Activated naive CD8-positive, alpha-beta T cell treated with anti-CD3 and anti-CD28 coated beads, Interleukin-2, amount 50 U/mL, for 24 hours (primary cell): ENCODE results near the gene ADAMTSL4.

Experiments
- ATAC-seq: fragments of 150-1000 bp; cut with Tn5 transposase; one replicate; pipeline ENCODE4 v1.10.0; 2021
- DNase-seq: peaks from one replicate; pipeline ENCODE4 v3.0.0; 2021
- H3K27ac Mint-ChIP-seq: one replicate; pipeline ENCODE4 v1.8.0; 2021; ENCODE audit warnings: mild to moderate bottlenecking, mixed read lengths
- H3K27me3 Mint-ChIP-seq: one replicate; pipeline ENCODE4 v1.8.0; 2021; ENCODE audit warnings: mixed read lengths
- H3K36me3 Mint-ChIP-seq: one replicate; pipeline ENCODE4 v1.8.0; 2021; ENCODE audit warnings: low read depth, mixed read lengths
- H3K4me1 Mint-ChIP-seq: one replicate; pipeline ENCODE4 v1.8.0; 2021; ENCODE audit warnings: mixed read lengths
- H3K4me3 Mint-ChIP-seq: one replicate; pipeline ENCODE4 v1.8.0; 2021; ENCODE audit warnings: mild to moderate bottlenecking, moderate library complexity, mixed read lengths
- H3K9me3 Mint-ChIP-seq: one replicate; pipeline ENCODE4 v1.8.0; 2021; ENCODE audit warnings: mixed read lengths

The ADAMTSL4 gene

DNA sequence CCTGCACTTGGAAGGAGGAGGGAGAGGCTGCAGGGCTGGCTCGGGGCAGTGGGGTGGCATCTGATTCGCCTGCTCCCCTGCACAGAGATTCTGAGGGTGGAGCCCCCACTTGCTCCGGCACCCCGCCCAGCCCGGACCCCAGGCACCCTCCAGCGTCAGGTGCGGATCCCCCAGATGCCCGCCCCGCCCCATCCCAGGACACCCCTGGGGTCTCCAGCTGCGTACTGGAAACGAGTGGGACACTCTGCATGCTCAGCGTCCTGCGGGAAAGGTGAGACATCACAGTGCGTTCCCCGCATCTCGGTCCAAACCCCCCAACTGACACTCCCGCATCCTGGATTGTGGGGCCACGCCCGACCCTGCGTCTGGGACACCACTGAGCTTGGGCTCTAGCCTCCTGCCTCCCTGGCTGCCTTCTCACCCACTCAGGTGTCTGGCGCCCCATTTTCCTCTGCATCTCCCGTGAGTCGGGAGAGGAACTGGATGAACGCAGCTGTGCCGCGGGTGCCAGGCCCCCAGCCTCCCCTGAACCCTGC, 7.9 kb downstream of the ADAMTSL4 start:
- DNase-seq (no peak), ATAC-seq (no peak)
- Mint-ChIP-seq H3K4me3 (no peak overlapping the region), H3K36me3 (no peaks in the 10 kb centered on the region), H3K9me3 (no peaks in the 10 kb centered on the region), H3K4me1 (peaks cover 21% of the 10 kb centered on the region), H3K27me3 (no peaks in the 10 kb centered on the region), H3K27ac (no peak overlapping the region)

DNA sequence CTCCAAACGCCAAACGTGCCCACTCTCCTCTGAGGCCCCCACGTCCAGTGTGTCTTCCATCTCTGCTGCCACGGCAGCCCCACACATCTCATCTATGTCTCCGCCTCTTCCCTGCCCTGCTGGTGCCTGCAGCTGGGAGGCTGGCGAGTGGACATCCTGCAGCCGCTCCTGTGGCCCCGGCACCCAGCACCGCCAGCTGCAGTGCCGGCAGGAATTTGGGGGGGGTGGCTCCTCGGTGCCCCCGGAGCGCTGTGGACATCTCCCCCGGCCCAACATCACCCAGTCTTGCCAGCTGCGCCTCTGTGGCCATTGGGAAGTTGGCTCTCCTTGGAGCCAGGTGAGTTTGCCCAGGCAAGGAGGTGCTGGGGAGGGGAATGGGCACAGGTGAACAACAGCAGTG, 8.6 kb downstream of the ADAMTSL4 start:
- ATAC-seq, result no peak
- Mint-ChIP-seq H3K27ac (no peak overlapping the region), H3K27me3 (no peaks in the 10 kb centered on the region), H3K9me3 (no peaks in the 10 kb centered on the region), H3K4me3 (no peak overlapping the region), H3K36me3 (no peaks in the 10 kb centered on the region), H3K4me1 (peaks cover 21% of the 10 kb centered on the region)
- DNase-seq, result no peak

DNA sequence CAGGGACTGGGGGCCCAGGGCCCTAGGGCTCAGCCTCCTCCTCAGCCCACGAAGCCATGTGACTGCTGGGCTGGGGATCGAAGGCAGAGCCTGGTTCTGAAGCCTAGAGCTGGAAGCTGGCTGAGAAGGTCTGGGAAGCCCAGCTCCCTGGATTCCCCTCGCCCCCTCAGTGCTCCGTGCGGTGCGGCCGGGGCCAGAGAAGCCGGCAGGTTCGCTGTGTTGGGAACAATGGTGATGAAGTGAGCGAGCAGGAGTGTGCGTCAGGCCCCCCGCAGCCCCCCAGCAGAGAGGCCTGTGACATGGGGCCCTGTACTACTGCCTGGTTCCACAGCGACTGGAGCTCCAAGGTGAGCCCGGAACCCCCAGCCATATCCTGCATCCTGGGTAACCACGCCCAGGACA, 9.1 kb downstream of the ADAMTSL4 start:
- Mint-ChIP-seq H3K4me1 (peaks cover 26% of the 10 kb centered on the region), H3K9me3 (no peaks in the 10 kb centered on the region), H3K4me3 (no peak overlapping the region), H3K27me3 (no peaks in the 10 kb centered on the region), H3K36me3 (no peaks in the 10 kb centered on the region), H3K27ac (no peak overlapping the region)
- DNase-seq (no peak), ATAC-seq (no peak)

DNA sequence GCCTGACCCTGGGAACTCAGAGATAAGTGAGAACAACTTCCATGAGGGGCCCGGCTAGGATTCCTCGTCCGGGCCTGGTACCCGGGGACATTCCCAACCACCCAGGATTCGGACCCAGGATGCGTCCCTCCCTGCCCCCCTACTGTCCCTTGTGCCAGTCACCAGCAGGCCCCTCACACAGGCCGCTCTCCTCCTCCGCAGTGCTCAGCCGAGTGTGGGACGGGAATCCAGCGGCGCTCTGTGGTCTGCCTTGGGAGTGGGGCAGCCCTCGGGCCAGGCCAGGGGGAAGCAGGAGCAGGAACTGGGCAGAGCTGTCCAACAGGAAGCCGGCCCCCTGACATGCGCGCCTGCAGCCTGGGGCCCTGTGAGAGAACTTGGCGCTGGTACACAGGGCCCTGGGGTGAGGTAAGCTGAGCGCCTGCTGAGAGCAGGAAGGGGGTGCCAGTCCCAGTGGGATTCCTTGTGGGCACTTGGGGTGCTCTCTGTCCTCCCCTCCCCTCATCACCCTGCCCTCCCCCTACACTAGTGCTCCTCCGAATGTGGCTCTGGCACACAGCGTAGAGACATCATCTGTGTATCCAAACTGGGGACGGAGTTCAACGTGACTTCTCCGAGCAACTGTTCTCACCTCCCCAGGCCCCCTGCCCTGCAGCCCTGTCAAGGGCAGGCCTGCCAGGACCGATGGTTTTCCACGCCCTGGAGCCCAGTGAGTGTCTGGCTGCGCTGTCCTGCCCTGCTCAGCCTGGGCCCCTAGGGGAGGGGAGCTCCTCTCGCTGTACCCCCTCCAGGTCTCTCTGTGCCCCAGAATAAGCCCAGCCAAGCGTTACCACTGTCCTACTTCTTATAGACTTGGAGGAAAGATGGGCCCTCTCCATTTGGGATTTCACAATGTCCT, 9.8 kb downstream of the ADAMTSL4 start:
- H3K27ac Mint-ChIP-seq, result no peak overlapping the region
- no peaks in the 10 kb centered on the region for H3K36me3 Mint-ChIP-seq
- no peak for ATAC-seq
- H3K4me3 Mint-ChIP-seq, result no peak overlapping the region
- no peaks in the 10 kb centered on the region for H3K9me3 Mint-ChIP-seq
- no peak for DNase-seq
- peaks cover 33% of the 10 kb centered on the region for H3K4me1 Mint-ChIP-seq
- no peaks in the 10 kb centered on the region for H3K27me3 Mint-ChIP-seq

DNA sequence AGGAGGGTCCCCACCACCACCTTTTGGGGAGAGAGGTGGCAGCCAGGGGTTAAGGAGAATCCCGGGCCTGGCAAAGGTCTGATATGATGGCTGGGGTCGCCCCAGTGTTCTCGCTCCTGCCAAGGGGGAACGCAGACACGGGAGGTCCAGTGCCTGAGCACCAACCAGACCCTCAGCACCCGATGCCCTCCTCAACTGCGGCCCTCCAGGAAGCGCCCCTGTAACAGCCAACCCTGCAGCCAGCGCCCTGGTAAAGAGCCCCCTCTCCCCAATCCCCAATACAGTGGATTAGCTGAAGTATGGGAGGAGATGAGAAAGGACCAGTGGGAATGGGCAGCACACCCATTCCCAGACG, 10.4 kb downstream of the ADAMTSL4 start:
- Mint-ChIP-seq H3K36me3 (no peaks in the 10 kb centered on the region), H3K27me3 (no peaks in the 10 kb centered on the region), H3K4me3 (no peak overlapping the region), H3K9me3 (no peaks in the 10 kb centered on the region), H3K4me1 (peaks cover 39% of the 10 kb centered on the region), H3K27ac (peak overlapping the region; percentile 68)
- DNase-seq (no peak), ATAC-seq (no peak)

- Mint-ChIP-seq H3K36me3 (no peaks in the 10 kb centered on the region), H3K4me3 (peak overlapping the region; percentile 40), H3K4me1 (peaks cover 43% of the 10 kb centered on the region), H3K9me3 (no peaks in the 10 kb centered on the region), H3K27ac (peak overlapping the region; percentile 68), H3K27me3 (no peaks in the 10 kb centered on the region)
- peak; percentile 81 for DNase-seq
- no peak for ATAC-seq
Measured at GRCh38 chr1:150560011-150560438, 10.8 kb downstream of the ADAMTSL4 start.

DNA sequence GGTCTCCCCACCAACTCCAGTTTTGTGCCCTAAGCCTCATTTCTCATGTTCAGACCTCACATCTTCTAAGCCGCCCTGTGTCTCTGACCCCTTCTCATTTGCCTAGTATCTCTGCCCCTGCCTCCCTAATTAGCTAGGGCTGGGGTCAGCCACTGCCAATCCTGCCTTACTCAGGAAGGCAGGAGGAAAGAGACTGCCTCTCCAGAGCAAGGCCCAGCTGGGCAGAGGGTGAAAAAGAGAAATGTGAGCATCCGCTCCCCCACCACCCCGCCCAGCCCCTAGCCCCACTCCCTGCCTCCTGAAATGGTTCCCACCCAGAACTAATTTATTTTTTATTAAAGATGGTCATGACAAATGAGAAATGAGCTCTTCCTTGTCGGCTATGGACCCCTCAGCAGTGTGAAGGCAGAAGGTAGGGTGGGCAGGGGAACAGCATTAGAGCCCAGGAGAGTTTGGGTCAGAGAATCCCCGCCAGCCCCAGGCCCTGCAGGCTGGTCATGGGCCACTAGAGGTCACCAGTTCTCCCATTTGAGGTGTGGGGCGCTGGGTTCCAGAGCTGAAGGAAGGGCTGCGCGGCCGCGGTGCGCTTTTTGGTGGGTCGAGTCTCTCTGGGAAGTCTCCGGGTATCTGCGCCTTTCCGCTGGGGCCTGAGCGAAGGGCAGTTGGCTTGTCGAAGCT, 11.5 kb downstream of the ADAMTSL4 start:
- Mint-ChIP-seq H3K4me3 (peak overlapping the region; percentile 86), H3K27me3 (no peaks in the 10 kb centered on the region), H3K4me1 (peaks cover 48% of the 10 kb centered on the region), H3K9me3 (no peaks in the 10 kb centered on the region), H3K27ac (peak overlapping the region; percentile 98), H3K36me3 (no peaks in the 10 kb centered on the region)
- DNase-seq (peak; percentile 92), ATAC-seq (peak; percentile 45)

DNA sequence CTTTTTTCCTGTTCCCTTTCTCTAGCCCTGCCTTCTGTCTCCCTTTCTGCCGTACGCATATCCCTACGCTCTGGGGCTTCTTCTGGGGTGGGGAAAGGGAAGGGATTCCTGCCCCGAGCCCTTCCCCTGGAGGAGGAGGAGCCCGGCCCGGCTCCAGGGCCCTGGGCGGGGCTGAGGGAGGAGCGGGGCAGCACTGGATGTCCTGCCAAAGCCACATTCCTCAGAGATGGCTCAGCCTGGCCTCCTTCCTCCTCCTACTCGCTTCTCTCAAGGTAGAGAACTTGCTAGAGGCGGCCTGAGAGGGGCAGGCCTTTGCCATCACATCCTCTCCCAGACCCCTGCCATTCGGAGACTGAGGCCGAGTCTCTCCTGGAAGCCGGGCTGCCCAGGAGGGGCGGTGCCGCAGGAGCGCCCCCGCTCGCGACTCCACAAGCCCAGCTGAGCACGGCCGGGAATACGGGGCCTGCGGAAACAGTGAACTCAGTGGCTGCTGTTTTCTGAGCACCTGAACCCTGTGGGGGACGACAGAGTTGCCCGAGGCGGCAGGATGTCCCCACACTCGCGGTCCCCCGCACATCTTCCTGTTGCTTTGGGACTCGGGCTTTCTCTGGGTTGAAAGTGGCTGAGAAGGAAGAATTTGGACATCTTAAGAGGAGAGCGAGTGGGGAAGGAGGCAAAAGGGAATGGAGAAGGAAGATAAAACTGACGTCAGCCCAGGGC, 12.2 kb downstream of the ADAMTSL4 start:
- peak overlapping the region; percentile 98 for H3K27ac Mint-ChIP-seq
- DNase-seq, result peak; percentile 71
- H3K4me1 Mint-ChIP-seq, result peaks cover 54% of the 10 kb centered on the region
- H3K9me3 Mint-ChIP-seq, result no peaks in the 10 kb centered on the region
- peak overlapping the region; percentile 86 for H3K4me3 Mint-ChIP-seq
- H3K27me3 Mint-ChIP-seq, result no peaks in the 10 kb centered on the region
- peak; percentile 34 for ATAC-seq
- H3K36me3 Mint-ChIP-seq, result no peaks in the 10 kb centered on the region

- Mint-ChIP-seq H3K27ac (peak overlapping the region; percentile 98), H3K4me1 (peaks cover 60% of the 10 kb centered on the region), H3K36me3 (peaks cover under 1% of the 10 kb centered on the region), H3K27me3 (no peaks in the 10 kb centered on the region), H3K9me3 (no peaks in the 10 kb centered on the region), H3K4me3 (peak overlapping the region; percentile 86)
- ATAC-seq, result peak; percentile 57
- DNase-seq, result peak; percentile 89
Measured at GRCh38 chr1:150561974-150562445, 12.8 kb downstream of the ADAMTSL4 start.

GRCh38 chr1:150562446-150563339, 13.5 kb downstream of the ADAMTSL4 start:
- DNase-seq, result peak; percentile 85
- peak; percentile 31 for ATAC-seq
- no peaks in the 10 kb centered on the region for H3K9me3 Mint-ChIP-seq
- peak overlapping the region; percentile 98 for H3K27ac Mint-ChIP-seq
- peaks cover 66% of the 10 kb centered on the region for H3K4me1 Mint-ChIP-seq
- peaks cover 4% of the 10 kb centered on the region for H3K36me3 Mint-ChIP-seq
- H3K4me3 Mint-ChIP-seq, result peak overlapping the region; percentile 86
- no peaks in the 10 kb centered on the region for H3K27me3 Mint-ChIP-seq

- peaks cover 4% of the 10 kb centered on the region for H3K36me3 Mint-ChIP-seq
- no peaks in the 10 kb centered on the region for H3K9me3 Mint-ChIP-seq
- ATAC-seq, result peak; percentile 30
- no peaks in the 10 kb centered on the region for H3K27me3 Mint-ChIP-seq
- H3K4me3 Mint-ChIP-seq, result peak overlapping the region; percentile 86
- peaks cover 74% of the 10 kb centered on the region for H3K4me1 Mint-ChIP-seq
- peak overlapping the region; percentile 98 for H3K27ac Mint-ChIP-seq
- no peak for DNase-seq
Measured at GRCh38 chr1:150563340-150564038, 14.3 kb downstream of the ADAMTSL4 start.

DNA sequence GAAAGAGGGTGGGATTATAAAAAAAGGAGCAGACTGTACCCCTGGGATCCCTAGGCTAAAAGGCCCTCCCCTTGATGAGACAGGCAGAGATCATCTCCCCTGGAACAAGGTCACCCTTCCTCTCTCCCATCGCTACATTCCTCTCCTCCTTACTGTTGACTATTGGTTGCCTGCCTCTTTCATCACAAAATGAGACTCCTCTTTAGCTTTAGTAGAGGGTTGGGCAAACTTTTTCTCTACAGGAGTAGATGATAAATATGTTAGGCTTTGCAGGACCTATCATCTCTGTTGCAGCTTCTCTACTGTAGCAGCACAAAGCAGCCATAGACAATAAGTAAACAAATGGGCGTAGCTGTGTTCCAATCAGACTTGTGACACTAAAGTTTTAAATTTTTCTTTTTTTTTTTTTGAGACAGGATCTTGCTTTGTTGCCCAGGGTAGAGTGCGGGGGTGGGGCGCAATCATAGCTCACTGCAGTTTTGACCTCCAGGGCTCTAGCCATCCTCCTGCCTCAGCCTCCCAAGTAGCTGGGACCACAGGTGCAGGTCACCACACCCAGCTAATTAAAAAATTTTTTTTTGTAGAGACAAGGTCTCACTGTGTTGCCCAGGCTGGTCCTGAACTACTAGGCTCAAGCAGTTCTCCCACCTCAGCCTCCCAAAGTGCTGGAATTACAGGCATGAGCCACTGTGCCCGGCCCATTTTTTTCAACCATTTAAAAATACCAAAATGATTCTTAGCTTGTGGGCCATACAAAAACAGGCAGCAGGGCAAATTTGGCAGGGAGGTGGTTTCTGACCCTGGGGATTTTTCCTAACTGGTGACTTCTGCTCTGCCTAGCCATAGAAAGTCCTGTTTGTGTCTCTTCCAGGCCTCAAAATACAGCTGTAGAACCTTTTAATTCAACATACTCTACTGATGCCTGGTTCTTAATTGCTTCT, 15.1 kb downstream of the ADAMTSL4 start:
- Mint-ChIP-seq H3K4me1 (peaks cover 83% of the 10 kb centered on the region), H3K36me3 (peaks cover 4% of the 10 kb centered on the region), H3K4me3 (peak overlapping the region; percentile 86), H3K27ac (peak overlapping the region; percentile 98), H3K27me3 (no peaks in the 10 kb centered on the region), H3K9me3 (no peaks in the 10 kb centered on the region)
- no peak for ATAC-seq
- no peak for DNase-seq
